Measurements from ENCODE around the gene ARHGDIB.

Gene ARHGDIB

DNA sequence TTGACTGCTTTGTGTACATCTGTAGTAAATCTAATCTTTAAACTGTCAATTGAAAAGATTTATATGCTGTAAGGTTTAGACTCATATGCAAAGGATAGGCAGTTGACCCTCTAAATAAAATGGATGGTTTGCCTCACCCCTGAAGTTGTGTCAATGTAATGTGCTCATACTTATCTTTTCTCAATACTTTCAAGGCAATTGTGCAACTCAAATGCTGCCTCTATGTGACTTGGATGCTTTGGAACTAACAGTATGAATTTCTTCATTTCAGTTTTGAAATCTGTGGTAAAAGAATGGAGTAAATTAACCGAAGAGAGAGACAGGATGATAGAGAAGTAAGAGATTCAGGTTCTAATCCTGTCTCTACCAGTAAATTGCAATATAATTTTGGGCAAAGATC is 21.2 kb upstream of the ARHGDIB start:
- no peak for DNase-seq

DNA sequence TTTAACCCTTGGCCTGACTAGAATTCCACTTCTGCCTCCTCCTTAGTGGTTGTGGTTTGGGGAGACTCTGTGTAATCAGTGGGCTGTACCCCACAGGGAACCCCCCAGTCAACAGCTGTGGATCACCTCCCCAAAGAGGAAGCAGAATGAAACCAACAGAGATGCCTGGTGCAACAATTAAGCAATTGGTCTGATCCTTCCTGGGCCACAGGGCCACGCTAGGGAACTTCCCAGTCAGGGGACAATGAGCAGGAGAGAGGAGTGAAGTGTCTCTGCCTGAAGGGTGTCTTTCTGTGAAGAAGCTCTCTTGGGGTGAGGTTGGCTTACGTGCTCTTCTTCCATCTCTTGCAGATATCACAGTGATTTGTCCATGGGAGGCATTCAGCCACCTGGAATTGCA is 19.6 kb upstream of the ARHGDIB start:
- no peak for DNase-seq

- DNase-seq, result no peak
Measured at GRCh38 chr12:14979468-14979867, 18.1 kb upstream of the ARHGDIB start.

DNA sequence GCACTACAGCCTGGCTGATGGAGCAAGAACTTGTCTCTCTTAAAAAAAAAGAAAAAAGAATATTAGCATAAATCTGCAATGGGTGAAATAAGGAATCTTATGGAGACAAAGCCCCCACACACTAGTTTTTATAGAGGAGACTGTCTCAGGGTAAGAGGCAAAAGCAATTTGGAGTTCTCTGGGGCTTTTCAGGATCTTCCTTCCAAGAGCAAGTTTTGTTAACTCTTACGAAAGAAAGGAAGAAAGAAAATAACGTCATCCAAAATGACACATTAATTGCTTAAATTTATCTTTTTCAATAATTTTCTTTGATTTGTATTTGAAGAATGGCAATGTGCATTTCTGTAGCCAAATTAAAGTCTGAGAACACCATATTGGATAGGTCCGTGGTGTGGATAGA is 15.3 kb upstream of the ARHGDIB start:
- no peak for DNase-seq

DNA sequence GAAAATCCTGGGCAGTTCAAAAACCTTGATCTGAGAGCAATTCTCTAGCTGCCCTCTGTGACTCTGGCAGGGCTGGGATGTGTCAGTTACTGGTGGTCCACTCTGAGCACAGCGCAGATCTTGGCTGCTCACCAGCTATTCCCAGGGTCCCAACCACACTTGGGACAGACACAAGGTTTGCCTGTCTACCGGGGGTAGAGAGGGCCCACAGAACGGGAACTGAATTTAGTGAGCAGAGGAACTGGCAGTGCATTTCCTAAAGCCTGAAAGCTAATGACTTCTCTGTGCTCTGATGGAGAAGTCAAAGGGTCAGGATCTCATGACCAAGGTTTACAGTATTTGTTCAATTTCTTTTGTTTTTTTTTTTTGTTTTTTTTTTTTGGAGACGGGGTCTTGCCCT is 14.1 kb upstream of the ARHGDIB start:
- DNase-seq, result no peak

- no peak for DNase-seq
Measured at GRCh38 chr12:14974633-14975032, 13.2 kb upstream of the ARHGDIB start.

DNA sequence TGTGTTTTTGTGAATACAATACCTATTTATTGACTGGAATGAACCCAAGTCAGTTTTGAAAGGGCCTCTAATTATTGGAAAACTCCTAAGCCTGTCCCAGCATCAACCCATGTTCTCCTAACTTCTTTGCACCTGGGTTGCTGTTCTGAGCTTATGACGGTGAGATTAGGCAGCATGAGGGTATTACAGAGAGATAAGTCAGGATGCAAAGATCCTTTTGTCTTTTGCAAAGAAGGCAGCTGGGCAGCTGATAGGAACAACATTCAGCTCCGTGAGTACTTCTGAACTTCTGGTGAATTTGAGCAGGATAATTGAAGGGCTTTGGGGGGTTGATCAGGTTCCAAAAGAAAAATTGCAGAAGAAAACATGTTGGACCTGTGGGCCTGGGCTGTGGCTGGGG is 11.4 kb upstream of the ARHGDIB start, which contains the start of gene PDE6H:
Gene PDE6H, plus strand, starts transcription at position 227 of the 400 bp plus-strand sequence. CDS start 4,971 bp downstream, outside the sequence.
- DNase-seq, result no peak

DNA sequence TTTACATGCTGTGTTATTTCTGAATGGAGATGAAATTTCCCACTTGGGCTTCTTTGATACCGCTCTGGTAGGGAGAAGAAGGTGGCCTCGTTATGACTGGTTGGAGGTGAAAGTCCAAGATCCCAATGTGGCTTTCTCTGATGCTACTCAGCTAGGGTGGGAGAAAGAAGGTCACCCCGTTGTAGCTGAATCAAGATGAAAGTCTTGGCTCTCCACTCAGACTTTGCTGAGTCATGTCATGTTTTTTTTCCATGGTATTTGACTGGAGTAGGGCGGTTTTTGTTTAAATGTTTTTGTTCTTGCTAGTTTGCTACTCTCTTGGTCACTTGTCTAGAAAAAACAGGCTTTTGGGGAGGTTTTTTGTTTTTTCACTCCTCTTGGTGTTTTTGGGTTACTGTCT is 9.1 kb upstream of the ARHGDIB start:
- no peak for DNase-seq

GRCh38 chr12:14968478-14968877 is 7.1 kb upstream of the ARHGDIB start:
- no peak for DNase-seq

GRCh38 chr12:14965221-14965620 is 3.8 kb upstream of the ARHGDIB start:
- no peak for DNase-seq

- no peak for DNase-seq
Measured at GRCh38 chr12:14964406-14964805, 3.0 kb upstream of the ARHGDIB start.

GRCh38 chr12:14963520-14963919 is 2.1 kb upstream of the ARHGDIB start:
- DNase-seq, result no peak

- no peak for DNase-seq
Measured at GRCh38 chr12:14962797-14963196, 1.4 kb upstream of the ARHGDIB start.

- DNase-seq, result no peak
Measured at GRCh38 chr12:14962153-14962539, 745 bp upstream of the ARHGDIB start.

- peak; percentile 81 for DNase-seq
Measured at GRCh38 chr12:14960548-14961465, 594 bp downstream of the ARHGDIB start.

DNA sequence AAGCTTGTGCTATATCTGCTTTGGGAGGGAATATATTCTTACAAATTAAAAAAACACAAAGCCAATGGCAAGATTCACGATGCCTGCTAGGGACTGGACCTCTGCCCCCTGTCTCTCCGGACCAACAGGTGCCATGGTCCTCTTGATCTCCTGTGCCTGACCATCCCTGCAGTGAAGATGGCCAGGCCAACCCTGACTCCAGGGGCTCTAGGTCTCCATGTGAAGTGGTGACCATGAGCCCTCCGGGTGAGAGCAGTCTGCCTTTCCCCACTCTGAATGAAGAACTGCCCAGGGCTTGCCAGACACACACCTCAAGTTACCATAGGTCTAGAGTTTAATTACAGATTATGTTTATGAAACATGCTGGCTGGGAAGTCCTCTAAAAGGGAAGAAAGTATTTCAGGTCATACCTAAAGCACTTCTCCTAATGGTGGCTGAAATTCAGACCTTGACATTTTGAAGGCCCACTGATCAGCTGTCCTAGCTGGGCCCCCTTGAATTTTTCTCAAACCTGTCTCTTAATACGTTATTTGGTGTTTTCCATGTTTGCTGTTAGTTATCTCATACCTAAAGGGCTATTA is 1.4 kb downstream of the ARHGDIB start:
- no peak for DNase-seq

DNA sequence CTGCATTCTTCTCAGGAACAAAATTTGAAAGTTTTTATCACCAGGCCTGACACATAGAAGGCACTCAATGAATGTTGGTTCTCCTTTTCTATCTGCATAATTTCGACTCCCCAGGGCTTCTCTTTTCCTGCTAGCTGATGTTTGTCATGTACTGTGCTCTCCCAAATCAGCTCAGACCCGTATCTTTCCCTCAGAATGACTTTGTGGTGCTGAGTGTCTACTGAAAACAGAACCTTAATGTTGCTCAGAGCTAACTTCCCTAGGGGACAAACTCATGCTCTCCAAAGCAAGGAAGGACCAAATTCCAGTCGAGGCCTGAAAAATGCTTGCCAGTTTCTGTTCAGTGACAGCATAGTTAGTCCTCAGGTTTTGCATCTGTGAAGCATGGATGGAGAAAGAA is 1.9 kb downstream of the ARHGDIB start:
- no peak for DNase-seq

DNA sequence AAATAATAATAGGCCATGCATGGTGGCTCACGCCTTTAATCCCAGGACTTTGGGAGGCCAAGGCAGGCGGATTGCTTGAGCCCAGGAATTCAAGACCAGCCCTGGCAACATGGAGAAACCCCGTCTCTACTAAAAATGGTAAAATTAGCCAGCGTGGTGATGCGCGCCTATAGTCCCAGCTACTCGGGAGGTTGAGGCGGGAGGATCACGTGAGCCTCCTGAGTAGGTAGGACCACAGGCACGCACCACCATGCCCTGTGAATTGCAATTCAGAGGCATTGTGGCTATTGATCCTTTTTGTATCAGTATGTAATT is 2.3 kb downstream of the ARHGDIB start:
- DNase-seq, result peak; percentile 74

- no peak for DNase-seq
Measured at GRCh38 chr12:14958361-14959125, 2.9 kb downstream of the ARHGDIB start.

GRCh38 chr12:14957551-14958168 is 3.7 kb downstream of the ARHGDIB start:
- DNase-seq, result no peak

DNA sequence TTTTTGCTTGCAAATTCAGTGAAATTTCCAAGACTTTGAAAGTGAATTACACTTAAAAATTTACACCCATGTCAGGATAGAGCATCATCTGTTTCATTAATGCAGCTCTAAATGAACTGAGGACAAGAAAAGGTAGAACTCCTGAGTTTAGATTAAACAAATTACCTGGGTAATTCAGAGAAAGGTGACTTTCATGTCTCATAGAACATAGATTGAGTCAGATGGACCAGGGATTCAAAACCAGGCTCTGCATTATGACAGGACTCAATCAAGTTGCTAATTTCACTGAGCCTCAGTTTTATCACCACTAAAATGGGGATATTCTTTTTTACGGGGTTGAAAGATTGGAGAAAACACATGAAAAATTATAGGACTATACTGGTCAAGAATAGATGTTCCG is 4.5 kb downstream of the ARHGDIB start:
- DNase-seq, result no peak

- DNase-seq, result peak; percentile 71
Measured at GRCh38 chr12:14956024-14956891, 5.1 kb downstream of the ARHGDIB start.

All from activated effector memory CD4-positive, alpha-beta T cell treated with anti-CD3 and anti-CD28 coated beads, Interleukin-2, amount 50 U/mL, for 16 hours (primary cell).